Anterior cingulate cortex (tissue), 58 donors: ENCODE data around the gene PSMA6.
"Not testable (repeated sequence)": the region's sequence is repeated elsewhere in the genome, so short reads cannot be mapped to it uniquely, and the experiment has no call there.

Source experiments
- DNase-seq, 58 donors: peaks; one replicate each; lab custom pipeline; 2025; lab: John Stamatoyannopoulos, UW

Gene PSMA6

GRCh38 chr14:35281341-35281740 lies 10.8 kb upstream of the PSMA6 start:
- DNase-seq: no peak

GRCh38 chr14:35284506-35284905 lies 7.7 kb upstream of the PSMA6 start:
- no peak for DNase-seq

DNA sequence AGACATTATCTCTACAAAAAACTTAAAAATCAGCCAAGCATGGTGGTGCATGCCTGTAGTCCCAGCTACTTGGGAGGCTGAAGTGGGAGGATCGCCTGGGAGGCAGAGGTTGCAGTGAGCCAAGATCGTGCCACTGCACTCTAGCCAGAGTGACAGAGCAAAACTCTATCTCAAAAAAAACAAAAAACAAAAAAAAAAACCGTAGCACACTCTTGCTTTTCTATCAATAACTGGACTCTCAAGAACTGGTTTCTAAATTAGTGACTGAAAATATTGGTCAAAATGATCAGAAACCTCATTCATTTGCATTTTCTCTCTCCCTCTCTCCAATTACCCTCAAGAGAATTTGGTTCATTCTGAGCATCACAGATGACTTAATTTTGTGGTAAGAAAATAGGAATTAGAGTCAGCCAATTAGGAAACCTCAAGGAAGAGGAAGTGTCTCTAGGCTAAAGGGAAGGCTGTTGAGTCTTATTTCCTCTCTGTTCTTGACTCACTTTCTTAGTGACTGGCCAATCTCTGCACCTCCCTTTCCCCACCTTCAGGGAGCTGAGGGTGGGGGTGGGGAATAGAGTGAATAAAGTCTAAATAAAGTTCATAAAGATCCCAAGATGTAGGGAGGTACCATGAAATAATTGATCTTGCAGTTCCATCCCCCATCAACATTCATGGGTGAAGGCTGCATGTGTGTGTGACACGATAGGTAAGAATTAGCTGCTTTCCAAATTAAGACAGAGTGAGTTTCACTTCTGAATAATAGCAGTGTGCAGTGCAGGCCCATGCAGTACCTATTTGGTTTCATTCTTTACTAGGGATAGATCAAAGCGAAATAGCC lies 6.8 kb upstream of the PSMA6 start:
- DNase-seq: no peak

- no peak for DNase-seq
Observed at GRCh38 chr14:35286003-35286600, 6.1 kb upstream of the PSMA6 start.

DNA sequence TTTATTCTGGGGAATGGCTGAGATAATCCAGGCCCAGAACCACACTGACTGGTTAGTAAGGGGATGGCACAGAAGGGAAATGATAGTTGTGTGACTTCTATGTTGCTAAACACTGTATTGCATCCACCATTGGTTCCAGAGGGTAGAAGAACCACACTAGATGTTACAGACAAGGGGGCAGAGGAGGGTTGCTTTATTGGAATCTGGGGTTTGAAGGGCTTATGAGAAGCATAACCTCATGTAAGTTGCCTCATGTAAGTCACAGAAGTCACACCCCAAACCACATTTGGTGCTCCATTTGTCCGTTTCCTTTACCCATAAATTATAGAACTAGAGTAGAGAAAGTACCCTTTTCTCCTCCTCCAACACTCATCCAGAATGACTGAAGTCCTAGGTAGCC lies 5.5 kb upstream of the PSMA6 start:
- DNase-seq: no peak

GRCh38 chr14:35287431-35288013 lies 4.7 kb upstream of the PSMA6 start:
- peak in 5 of 58 donors; percentile 1 to 12 (median 3) for DNase-seq

DNA sequence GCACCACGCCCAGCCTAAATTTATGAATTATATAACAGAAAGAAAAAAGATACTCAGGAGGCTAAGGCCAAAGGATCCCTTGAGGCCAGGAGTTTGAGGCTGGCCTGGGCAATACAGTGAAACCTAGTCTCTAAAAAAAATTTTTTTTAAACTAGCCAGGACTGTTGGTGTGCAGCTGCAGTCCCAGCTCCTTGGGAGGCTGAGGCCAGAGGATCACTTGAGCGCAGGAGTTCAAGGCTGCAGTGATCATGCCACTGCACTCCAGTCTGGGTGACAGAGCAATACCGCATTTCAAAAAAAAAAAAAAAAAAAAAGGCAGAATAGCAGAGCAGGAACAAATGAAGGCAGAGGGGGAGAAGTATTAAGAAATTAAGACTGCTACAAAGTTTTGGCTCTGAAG lies 2.6 kb upstream of the PSMA6 start:
- no peak for DNase-seq

DNA sequence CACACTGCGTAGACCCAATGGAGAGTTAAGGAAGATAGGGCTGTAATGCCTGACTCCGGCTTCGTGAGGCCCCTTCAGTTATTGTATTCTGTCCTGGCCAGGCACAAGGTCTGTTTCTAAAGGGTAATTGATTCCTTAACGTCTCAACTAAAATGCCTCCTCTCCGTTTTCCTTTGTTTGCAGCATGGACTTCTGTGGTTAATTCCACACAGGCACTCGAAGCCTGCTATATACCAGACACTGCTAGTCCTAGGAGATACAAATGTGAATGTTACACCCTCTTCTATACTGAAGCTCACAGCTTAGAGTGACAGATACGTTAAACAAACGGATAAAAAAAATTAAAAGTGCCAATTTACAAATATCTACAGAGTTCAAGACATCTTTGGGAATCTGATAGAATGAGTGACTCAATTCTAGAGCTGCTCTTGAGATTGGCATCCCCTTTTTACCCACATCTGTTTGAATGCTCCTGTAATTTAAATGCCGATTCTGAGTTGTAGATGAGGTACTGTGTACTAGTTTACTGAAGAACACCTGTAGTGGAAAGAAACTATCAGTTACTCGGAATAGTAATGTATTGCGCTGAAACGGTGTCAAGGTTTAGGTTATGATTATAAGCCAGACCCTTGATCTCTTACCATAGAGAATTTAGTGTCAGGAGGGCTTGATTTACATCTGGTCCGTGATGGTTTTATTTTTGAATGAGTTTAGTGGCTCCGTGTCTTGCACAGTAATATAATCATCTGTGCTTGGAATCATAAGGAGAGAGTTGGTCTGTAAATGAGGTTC lies 784 bp downstream of the PSMA6 start:
- peak in 1 of 58 donors; percentile 49 for DNase-seq

DNA sequence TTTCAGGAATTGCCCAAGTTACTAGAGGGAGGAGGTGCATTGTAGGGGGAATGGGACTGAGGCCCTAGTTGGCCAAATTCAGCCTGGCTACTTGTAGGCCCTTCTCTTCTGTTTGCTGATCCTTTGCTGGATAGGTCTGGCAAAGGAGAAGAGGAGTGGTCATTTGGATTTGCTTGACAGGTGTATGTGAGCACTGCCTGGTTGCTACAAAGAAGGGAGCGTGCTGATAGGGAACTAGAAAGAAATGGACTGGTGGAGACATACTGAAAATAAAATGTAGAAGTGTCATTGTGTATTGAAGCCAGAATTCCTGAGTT lies 3.6 kb downstream of the PSMA6 start:
- DNase-seq: no peak

DNA sequence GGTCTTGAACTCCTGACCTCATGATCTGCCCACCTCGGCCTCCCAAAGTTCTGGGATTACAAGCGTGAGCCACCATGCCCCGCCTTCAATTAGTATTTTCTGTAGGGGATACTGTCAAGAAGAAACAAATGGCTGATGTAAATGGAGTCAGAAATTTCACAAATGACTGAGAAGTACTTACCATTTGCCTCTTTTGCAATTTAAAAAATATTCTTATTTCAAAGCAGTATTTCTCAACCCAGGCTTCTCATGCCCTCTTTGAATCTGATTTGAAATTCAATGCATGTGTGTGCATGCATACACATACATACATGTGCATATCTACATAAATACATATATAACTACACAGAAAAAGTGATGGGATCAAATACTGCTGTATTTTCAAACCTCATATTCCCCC lies 4.4 kb downstream of the PSMA6 start:
- no peak for DNase-seq

DNA sequence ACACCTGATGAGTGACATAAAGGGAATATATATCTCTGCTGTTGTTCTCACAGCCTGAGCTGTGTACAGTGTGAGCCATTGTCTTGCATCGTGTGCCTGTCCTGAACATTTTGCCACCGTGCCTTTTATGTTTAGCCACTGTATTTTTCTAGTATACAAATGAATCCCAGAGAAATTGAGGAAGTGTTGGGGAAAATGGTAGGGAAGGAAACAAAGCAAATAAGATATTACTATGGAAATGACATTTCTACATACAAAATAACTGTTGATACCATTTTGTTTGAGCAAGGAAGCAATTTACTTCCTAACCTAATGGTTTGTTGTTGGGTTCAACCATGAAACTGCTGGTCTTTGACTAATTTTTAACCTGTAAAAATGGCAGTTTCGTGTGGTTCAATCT lies 5.5 kb downstream of the PSMA6 start:
- DNase-seq: no peak

DNA sequence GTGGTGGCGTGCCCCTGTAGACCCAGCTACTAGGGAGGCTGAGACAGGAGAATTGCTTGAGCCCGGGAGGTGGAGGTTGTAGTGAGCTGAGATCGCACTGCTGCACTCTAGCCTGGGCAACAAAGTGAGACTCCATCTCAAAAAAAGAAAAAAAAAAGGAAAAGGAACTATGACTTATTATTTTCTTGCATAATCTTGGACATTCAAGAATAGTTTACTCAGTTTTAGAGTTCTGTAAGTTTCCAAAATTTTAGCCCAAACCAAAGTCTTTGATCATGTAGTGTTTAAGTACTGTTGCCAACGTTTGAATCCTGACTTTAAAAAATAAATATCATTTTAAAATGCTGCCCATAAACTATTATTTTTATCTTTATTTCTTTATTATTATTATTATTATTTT lies 6.2 kb downstream of the PSMA6 start:
- no peak for DNase-seq

DNA sequence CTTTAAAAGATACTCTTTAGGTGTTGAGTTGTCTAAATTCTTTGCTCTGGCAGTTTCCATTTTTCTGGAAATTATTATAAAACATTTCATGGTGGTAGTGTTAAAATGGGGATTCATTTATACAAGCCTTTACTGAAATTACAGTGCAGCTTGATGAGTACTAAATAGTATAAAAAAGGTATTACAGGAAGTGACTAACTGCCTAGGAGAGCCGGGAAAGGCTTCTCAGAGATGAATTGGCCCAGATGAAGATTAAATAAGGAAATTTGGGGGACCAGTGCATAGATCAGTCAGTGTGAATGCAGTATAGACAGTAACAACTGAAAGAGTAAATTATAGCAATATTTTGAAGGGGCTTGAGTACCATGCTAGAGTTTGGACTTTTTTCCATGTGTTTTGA lies 7.5 kb downstream of the PSMA6 start:
- DNase-seq: no peak

DNA sequence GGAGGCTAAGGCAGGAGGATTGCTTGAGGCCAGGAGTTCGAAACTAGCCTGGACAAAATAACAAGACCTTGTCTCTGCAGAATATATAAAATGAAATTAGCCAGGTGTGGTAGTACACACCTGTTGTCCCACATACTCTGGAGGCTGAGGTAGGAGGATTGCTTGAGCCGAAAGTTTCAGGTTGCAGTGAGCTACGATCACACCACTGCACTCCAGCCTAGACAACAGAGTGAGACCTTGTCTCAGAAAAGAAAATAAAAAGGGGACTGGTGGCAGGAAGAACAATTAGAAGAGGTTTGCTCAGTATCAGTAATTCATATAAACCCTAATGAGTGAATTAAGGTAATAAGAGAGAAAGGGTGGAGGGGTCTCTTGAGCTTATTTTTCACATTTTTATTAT lies 8.0 kb downstream of the PSMA6 start:
- DNase-seq: no peak

DNA sequence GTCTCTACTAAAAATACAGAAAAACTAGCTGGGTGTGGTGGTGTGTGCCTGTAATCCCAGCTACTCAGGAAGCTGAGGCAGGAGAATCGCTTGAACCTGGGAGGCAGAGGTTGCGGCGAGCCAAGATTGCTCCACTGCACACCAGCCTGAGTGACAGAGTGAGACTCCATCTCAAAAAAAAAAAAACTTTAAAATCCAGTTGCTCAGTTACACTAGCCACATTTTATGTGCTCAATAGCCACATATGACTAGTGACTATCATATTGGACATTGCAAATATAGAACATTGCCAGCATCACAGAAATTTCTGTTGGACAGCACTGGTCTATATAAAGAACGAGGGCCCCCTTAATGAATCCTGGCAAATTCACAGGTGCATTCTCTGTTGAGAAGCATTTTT lies 9.2 kb downstream of the PSMA6 start:
- DNase-seq: not testable (repeated sequence)

GRCh38 chr14:35301735-35302528 lies 9.8 kb downstream of the PSMA6 start:
- DNase-seq: no peak

DNA sequence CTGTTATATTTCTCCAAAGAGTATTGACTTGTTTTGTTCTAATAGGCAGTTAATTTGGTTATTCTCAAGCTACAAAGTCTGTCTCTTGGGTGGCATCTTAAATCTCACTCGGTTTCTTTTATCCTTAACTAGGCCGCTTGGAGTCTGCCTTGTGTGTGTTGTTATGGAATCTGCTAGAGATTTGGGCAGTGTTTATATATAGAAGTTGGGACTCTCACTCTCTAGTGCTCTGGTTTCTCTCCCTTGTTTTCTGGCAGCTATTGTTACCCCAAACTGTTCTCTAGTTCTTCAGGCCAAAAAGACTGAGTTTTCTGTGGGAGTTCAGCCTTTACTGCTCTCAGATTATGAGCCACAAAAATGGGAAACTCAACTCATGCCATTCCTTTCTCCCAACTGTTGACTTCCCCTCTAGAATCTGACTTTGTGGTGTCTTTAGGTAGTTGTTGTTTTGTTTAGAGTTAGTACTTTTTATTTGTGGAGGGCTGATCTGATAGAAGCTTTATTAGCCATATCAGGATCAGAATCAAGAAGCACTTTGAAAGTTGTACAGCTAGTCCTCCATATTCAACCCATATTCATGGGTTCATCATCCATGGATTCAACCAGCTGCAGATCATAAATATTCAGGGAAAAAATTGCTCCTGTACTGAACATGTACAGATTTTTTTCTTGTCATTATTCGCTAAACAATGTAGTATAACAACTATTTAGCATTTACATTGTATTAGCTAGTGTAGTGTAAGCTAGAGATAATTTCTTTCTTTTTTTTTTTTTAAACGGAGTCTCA lies 11.2 kb downstream of the PSMA6 start:
- DNase-seq: no peak

DNA sequence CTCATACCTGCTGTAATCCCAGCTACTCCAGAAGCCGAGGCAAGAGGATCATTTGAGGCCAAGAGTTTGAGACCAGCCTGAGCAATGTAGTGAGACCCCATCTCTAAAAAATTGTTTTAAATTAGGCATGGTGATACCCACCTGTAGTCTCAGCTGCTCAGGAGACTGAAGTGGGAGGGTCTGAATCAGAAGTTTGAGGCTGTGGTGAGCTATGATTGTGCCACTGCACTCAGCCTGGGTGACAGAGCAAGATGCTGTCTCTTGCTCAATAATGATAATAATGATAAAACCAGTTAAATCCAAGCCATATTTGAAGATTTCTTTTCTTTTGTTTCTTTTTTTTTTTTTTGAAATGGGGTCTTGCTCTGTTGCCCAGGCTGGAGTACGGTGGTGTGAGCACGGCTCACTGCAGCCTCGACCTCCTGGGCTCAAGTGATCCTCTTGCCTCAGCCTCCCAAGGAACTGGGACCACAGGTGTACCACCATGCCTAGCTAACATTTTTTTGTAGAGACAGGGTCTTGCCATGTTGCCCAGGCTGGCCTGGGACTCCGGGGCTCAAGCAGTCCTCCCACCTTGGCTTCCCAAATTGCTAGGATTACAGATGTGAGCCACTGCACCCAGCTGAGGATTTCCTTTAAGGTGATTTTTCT lies 12.8 kb downstream of the PSMA6 start:
- DNase-seq: no peak

GRCh38 chr14:35305633-35306032 lies 13.5 kb downstream of the PSMA6 start:
- no peak for DNase-seq
